ENCODE results near the gene ADNP2. TPM values are rescaled to one million over a fixed set of nuclear protein-coding genes. Genes with fewer than 3 reads are reported as not detected.

Gene ADNP2
- total RNA-seq, 4 donors from 2014 or later = 11.9 to 19.8 (median 15.2) TPM

DNA sequence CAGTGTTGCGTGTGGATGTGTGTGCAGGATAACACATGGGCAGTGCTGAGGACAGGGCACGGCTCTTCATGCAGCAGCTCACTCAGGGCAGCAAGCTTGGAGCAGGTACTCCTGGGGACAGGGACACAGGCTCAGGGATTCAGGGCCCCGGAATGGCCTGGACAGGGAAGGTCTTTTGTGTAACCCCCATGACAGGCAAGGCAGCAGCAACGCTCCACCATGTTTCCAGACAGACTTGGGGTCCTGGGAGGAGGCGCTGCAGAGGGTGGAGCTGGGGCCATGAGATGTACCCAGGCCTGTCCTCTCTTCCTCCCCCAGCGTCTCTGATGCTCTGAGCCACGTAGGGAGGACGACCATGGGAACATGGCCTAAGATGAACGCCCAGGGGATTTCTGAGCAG lies 58.3 kb downstream of the ADNP2 start:
- TF ChIP-seq, protein P1, sequence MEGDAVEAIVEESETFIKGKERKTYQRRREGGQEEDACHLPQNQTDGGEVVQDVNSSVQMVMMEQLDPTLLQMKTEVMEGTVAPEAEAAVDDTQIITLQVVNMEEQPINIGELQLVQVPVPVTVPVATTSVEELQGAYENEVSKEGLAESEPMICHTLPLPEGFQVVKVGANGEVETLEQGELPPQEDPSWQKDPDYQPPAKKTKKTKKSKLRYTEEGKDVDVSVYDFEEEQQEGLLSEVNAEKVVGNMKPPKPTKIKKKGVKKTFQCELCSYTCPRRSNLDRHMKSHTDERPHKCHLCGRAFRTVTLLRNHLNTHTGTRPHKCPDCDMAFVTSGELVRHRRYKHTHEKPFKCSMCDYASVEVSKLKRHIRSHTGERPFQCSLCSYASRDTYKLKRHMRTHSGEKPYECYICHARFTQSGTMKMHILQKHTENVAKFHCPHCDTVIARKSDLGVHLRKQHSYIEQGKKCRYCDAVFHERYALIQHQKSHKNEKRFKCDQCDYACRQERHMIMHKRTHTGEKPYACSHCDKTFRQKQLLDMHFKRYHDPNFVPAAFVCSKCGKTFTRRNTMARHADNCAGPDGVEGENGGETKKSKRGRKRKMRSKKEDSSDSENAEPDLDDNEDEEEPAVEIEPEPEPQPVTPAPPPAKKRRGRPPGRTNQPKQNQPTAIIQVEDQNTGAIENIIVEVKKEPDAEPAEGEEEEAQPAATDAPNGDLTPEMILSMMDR (IDR thresholded peaks at IDR 0.05; ENCODE audit: low read depth) = no peak

DNA sequence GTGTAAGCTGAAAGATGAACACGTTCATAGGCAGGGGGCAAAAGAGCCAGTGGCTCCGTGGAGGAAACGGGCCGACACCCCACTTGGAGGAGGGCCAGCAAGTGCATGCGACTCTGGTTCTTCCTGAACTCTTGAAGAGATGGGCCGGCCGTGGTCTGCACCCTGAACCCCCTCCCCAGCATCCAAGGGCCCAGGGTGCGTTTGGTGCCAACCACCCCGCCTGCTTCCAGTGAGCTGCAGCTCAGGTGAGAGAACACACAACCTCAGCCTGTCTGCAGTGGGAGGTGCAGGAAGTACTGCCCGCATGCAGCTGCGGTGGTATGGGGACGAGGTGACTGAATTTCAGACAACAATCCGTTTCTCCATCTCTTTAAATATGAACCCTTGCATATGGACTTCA lies 58.9 kb downstream of the ADNP2 start:
- TF ChIP-seq, protein P1 (IDR thresholded peaks at IDR 0.05; ENCODE audit: low read depth) = no peak

DNA sequence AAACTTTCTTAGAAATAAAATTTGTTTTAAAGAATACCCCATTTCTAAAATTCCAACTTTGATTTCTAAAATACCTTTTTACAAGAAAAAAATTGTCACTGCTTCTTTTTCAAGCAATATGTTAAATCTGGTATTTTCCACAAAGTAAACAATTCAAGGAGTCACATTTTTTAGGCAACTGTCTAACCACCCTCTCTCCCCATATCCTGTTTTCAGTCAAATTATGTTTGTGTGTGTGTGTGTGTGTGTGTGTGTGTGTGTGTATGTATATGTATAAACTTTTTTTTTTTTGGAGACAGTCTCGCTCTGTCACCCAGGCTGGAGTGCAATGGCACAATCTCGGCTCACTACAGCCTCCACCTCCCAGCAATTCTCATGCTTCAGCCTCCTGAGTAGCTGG lies 59.3 kb downstream of the ADNP2 start:
- TF ChIP-seq, protein P1 (IDR thresholded peaks at IDR 0.05; ENCODE audit: low read depth) = no peak

DNA sequence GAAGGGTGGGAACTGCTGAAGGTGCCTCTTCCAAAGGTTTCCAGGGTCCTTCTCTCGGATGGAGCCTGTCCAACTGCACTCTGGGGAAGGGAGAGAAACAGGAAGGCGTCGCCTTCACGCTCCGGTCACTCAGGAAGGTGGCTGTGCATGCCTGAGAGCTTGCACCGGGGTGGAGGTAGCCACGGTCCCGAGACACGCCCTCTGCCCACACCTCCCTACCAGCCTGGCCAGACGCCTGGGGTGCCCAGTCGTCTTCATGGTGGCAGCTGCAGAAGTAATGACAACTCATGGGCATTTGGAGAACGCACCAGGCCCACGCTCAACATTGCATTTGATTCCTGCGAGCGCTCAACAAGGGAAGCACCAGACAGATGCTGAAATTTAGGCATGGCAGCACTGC lies 59.9 kb downstream of the ADNP2 start:
- TF ChIP-seq, protein P1 (IDR thresholded peaks at IDR 0.05; ENCODE audit: low read depth) = no peak

GRCh38 chr18:80169607-80170006 lies 60.5 kb downstream of the ADNP2 start:
- TF ChIP-seq, protein P1 (IDR thresholded peaks at IDR 0.05; ENCODE audit: low read depth) = no peak

GRCh38 chr18:80170395-80171053 lies 61.5 kb downstream of the ADNP2 start:
- TF ChIP-seq, protein P1 (IDR thresholded peaks at IDR 0.05; ENCODE audit: low read depth) = no peak

DNA sequence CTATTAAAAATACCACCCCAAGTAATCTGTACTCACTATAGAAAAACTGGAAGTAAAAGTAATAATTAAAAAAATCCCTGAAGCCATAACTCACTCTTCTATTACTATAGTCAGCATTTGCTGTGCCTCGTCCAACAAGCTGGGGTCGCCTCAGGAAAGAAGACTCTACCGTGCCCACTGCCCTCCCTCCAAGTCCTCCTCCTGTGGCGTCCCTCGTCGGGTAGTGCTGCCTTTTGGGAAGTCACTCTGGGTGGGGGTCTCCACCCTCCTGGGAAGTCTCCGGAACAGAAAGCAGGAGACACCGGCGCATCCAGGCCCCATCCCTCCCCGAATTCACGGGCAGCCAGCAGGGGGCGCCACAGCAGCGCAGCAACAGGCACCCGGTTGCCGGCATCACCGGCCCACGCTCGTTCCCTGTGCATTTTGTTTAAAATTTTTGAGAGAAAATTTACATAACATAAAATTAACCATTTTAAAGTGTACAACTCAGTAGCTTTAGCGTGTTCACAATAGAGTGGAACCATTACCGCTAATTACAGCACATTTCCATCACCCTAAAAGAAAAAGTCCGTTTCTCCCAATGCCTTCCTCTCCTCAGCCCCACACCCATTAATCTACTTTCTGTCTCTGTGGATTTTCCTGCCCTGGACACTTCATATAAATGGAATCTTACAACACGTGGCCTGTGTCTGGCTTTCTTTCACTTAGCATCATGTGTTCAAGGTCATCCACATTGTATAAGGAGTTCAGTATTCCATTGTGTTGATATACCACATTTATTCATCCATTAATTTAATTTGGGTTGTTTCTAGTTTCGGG lies 62.2 kb downstream of the ADNP2 start:
- TF ChIP-seq, protein P1 (IDR thresholded peaks at IDR 0.05; ENCODE audit: low read depth) = no peak

All from subcutaneous adipose tissue (tissue), 4 donors.